ENCODE results near the gene HADHA.

DNA sequence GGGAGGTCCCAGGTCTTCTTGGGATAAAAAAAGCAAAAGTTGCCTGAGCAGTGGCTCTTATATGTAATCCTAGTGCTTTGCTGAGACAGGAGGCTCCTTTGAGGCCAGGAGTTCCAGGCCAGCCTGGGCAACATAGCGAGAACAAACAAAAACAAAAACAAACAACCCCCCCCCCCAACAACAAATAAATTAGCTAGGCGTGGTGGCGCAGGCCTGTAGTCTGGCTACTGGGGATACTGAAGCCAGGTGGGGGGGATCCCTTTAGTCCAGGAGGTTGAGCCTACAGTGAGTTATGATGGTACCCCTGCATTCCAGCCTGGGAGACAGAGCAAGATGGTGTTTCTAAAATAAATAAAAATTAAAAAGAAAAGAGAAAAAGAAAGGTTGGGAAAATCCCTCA lies 66.2 kb downstream of the HADHA start:
- TF ChIP-seq YY1 (IDR thresholded peaks at IDR 0.05; ENCODE audit: insufficient read depth, insufficient read length) = no peak
- no peak for TF ChIP-seq ZNF274 (IDR thresholded peaks at IDR 0.05; ENCODE audit: low read depth, low read length)
